A673 (cell line): Measurements from ENCODE around the gene CALR.

ENCODE experiments used
- EZH2 ChIP-seq: fragments of 200-600 bp; sonication (generic); IDR thresholded peaks from 2 replicates; pipeline ENCODE4 v1.6.1; 2017; ENCODE audit warnings: borderline replicate concordance, low read depth, mild to moderate bottlenecking, mixed read lengths, antibody characterized with exemption, low read length; ENCODE audit not compliant: poor library complexity, severe bottlenecking
- TF ChIP-seq, protein P1 (sequence below): fragments of 300-800, 200-600 bp; sonication (generic); conservative IDR thresholded peaks from 2 replicates; pipeline ENCODE4 v1.5.1; 2017; ENCODE audit warnings: low read depth, mild to moderate bottlenecking, antibody characterized with exemption, low read length, moderate library complexity, mixed read lengths

DNA sequence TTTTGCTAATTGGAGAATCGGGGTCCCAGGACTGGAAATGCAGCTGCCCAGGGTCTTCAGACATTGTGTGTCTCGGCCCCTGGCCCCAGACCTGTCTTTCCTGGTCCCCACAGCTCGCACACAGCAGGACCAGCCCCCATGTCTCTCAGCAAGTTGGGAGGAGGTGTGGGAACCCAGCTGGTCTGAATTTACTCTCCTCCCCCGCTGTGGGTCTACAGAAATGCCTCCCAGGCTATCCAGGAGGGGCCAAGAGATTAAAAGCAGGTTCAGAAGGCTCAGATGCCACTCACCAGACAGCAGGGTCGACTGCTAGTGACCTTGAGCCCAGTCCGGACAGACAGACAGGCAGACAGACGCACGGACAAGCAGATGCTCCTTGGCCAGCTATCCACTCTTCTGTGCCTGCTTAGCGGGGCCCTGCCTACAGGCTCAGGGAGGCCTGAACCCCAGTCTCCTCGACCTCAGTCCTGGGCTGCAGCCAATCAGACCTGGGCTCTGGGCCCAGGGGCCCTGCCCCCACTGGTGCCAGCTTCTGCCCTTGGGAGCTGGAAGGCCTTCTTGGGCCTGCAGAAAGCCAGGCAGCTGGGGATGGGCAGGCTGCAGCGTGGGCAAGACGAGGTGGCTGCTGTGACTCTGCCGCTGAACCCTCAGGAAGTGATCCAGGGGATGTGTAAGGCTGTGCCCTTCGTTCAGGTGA is 31.0 kb downstream of the CALR start, which contains the start of gene DAND5:
- TF ChIP-seq, protein P1, sequence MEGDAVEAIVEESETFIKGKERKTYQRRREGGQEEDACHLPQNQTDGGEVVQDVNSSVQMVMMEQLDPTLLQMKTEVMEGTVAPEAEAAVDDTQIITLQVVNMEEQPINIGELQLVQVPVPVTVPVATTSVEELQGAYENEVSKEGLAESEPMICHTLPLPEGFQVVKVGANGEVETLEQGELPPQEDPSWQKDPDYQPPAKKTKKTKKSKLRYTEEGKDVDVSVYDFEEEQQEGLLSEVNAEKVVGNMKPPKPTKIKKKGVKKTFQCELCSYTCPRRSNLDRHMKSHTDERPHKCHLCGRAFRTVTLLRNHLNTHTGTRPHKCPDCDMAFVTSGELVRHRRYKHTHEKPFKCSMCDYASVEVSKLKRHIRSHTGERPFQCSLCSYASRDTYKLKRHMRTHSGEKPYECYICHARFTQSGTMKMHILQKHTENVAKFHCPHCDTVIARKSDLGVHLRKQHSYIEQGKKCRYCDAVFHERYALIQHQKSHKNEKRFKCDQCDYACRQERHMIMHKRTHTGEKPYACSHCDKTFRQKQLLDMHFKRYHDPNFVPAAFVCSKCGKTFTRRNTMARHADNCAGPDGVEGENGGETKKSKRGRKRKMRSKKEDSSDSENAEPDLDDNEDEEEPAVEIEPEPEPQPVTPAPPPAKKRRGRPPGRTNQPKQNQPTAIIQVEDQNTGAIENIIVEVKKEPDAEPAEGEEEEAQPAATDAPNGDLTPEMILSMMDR, result no peak
- TF ChIP-seq EZH2, result no peak
